Activated CD4-positive, CD25-positive, alpha-beta regulatory T cell treated with anti-CD3 and anti-CD28 coated beads, Interleukin-2, amount 50 U/mL, for 24 hours (primary cell): ENCODE measurements around the gene PALM3.
A peak's percentile ranks its signal among the peaks of the same experiment; 100 is the strongest.
"Not testable (repeated sequence)": the region's sequence is repeated elsewhere in the genome, so short reads cannot be mapped to it uniquely, and the experiment has no call there.

Experiments used
- ATAC-seq, 2 donors: fragments of 150-1000 bp; cut with Tn5 transposase; one replicate each; pipeline ENCODE4 v1.10.0; 2021; ENCODE audit warnings: mild to moderate bottlenecking in 1 of 2, moderate library complexity in 1 of 2

The PALM3 gene

DNA sequence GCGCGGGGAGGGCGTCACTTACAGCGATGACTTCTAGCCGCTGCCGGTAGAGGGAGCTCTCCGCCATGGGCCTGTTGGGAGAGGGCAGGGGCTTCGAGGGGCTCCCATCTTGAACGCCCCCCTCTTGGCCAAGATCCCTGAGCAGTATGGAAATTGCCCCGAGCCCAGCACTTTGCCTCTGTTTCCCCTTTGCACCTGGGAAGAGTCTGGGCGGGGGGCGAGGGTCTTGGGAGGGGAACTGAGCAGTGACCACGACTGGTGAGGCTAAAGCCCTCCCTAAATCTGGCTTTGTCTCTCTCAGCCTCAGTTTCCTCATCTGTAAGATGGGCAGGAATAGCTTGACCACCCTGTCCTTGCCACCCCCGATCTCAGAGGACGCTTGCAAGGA lies 2.8 kb downstream of the PALM3 start:
- no peak for ATAC-seq

DNA sequence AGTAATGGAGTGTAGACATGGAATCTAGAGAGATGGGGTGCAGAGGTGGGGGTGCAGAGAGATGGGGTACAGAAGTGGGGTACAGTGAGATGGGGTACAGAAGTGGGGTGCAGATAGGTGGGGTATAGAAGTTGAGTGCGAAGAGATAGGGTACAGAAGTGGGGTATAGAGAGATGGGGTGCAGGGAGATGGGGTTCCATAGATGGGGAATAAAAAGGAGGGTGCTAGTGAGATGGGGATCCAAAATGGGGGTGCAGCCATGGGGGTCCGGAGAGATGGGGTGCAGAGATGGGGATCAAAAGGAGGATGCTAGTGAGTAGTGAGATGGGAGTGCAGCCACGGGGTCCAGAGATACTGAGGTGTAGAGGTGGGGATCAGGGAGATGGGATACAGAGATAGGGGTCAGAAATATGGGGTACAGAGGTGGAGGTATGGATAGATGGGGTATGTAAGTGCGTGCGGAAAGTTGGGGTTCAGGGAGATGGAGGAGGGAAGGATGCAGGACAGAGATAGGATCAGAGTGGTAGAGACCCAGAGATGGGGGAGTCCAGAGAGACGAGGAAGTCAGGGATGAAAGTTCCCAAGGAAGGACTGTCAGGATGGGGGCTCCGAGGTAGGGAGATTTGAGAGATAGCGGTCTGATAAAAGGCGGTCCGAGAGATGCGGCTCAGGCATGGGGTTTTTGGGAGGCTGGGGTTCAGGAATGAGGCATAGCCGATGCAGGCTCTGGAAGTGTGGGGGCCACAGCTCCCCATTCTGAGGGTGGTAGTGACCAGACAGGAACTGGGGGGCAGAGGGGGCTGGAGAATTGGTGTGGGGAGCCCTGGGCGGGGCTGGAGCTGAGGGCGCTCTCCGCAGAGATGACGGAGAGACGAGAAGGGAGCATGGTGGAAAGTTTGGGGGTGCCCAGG lies 3.4 kb downstream of the PALM3 start:
- peak in 1 of 2 donors; percentile 52 for ATAC-seq

DNA sequence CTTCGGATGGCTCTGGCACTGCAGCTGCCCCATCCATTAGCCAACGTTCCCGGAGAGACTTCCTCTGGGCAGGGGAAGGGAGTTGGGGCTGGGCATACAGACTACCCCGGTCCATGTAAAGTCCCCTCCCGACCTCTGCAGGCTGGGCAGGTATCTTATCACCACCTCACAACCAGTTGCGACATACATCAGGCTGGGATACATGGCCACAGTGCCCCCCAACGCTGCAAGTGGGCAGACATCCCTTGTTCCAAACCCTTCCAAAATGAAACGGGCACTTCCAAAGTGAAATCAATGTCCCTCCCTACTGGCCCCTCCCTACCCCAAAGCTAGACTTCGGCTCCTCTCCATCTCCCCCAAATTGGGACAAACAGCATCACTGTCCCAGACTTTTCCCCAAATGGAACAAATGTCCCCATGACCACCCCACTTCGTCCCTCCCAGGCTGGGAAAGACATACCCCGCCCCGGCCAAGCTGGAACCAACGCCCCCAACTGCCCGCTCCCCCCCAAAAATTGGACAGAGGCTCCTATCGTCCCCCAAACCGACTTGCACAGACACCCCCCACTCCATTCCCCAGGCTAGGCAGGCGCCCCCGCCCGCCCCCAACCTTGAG lies 5.0 kb downstream of the PALM3 start:
- ATAC-seq = no peak

DNA sequence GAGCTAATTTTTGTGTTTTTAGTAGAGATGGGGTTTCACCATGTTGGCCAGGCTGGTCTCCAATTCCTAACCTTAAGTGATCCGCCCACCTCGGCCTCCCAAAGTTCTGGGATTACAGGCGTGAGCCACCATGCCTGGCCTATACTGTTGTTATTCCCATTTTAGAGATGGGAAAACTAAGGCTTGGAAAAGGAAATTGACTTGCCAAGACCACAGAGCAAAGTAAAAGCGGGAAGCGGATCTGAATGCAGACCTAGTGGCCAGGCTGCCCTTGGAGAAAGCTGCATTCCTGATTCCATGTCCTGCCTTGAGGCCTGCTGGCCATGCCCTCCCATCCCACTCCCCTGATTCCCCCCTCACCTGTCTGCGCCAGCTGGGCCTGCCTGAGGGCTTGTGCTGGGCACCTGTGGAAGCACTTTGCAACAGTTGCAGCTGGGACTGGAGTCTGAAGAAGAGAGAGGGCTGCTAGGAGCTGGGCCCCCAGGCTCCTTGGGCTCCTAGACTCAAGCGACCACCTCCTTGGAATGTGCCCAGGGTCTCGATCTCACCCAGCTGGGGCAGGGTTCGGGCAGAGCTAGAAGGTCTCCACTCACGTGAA lies 5.7 kb downstream of the PALM3 start:
- no peak for ATAC-seq

DNA sequence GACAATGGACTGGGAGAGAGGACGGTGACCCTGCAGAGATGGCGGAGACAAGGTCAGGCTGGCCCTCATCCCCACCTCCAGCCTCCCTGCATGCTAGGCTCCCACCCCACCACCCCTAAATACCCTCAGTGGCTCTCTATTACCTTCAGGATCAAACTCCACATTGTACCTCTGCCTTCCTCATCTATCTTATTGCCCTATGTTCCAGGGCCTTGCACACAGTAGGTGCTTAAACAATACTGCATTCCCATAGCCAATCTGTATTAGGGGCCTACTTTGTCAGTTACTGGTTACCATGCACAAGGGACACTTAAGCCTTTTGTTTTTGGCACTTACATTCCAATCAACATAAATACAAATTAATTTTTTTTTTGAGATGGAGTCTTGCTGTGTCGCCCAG lies 6.5 kb downstream of the PALM3 start:
- no peak for ATAC-seq

DNA sequence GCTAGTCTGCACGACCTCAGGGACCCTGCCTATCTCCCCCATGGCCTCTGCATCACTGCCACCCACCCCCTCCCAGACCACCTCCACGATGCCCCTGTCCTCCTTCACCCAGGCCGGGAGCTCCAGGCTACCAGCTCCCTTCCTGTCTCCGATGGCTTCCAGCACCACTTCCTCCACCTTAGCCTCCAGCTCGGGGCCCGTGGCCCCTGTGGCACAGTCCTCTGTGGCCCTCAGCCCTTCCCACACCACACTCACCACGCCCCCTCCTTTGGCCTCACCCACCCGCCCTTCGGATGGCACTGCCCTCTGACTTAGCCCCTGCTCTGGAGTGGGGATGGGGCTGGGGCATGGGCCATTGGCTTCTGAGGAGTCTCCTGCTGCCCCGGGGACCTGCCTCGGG lies 7.2 kb downstream of the PALM3 start:
- ATAC-seq = peak in 1 of 2 donors; percentile 19

DNA sequence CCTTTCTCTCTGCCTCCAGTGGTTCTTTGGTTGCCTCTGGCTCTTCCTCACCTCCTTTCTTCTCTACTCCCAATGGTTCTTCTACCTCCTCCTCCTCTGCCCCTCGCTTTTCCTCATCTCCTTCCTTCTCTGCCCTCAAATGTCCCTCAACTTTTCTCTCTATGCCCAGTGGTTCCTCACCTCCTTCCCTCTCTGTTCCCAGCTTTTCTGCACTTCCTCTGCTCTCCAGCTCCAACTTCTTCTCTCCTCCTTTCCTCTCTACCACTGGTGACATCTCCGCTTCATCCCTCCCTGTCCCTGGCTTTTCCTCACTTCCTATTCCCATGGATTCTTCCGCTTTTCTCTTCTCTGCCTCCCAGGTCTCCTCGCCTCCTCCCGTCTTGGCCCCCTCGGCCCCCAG lies 7.8 kb downstream of the PALM3 start:
- ATAC-seq = no peak

DNA sequence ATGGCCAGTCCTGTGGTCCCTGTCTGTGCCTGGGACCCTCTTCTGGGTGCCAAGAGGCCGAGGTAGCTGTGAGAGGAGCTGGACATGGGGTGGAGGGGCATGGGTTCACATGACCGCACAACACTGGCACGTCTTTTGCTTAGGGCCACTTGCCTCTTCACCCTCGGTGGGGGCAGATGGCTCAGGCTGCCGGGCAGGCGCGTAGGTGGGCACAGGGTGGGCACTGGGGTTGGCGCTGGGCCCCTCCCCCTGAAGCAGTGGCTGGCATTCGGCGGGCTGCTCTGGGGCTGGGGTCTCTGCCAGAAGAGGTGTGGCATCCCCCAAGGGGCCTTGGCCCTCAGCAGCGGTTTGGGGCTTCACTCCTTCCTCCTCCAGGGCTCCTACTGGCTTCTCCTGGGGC lies 8.4 kb downstream of the PALM3 start:
- no peak for ATAC-seq

DNA sequence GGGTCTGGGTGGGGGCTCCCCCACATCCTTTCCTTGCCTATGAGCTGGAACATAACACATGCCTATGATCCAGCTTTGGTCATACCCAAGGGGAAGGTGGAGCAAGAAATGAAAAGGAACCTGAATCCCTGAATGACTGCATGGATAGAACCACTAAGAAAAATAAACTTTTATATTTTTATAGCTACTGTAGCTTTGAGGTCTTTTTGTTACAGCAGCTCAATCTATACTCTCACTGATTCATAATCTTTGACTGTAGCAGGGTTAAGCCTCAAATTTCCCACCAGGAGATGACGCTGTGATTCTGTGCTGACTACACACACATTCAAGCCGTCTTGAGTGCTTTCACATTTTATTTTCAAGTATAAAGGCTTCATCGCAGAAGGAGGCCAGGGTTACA lies 8.8 kb downstream of the PALM3 start:
- ATAC-seq = no peak

DNA sequence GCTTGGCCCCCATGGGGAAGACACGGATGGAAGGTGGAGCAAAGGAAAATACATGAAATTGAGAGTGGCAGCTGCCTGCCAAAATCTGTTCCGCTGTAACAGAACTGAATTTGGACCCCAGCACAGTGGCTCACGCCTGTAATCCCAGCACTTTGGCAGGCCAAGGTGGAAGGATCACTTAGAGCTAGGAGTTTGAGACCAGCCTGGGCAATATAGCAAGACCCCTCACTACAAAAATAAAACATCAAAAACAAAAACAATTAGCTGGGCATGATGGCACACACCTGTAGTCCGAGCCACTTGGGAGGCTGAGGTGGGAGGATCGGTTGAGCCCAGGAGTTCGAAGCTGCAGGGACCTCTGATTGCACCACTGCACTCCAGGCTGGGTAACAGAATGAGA lies 9.4 kb downstream of the PALM3 start:
- no peak for ATAC-seq

DNA sequence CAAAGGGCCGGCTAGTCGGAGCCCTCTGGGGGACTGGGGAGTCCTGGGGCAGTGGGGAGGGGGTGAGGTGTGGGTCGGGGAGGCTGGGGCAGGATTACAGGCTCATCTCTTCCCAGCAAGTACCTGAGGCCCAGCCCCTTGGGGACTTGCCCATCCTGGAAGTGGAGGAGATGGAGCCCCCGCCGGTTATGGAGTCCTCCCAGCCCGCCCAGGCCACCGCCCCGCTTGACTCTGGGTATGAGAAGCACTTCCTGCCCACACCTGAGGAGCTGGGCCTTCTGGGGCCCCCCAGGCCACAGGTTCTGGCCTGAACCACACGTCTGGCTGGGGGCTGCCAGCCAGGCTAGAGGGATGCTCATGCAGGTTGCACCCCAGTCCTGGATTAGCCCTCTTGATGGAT lies 9.9 kb downstream of the PALM3 start:
- no peak for ATAC-seq

DNA sequence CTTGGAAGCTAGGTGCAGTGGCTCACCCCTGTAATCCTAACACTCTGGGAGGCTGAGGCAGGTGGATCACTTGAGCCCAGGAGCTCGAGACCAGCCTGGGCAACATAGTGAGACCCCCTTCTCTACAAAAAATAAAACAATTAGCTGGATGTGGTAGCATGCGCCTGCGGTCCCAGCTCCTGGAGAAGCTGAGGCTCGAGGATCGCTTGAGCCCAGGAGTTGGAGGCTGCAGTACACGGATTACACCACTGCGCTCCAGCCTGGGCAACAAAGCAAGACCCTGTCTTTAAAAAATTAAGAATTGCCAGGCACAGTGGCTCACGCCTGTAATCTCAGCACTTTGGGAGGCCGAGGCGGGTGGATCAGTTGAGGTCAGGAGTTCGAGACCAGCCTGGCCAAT lies 10.9 kb downstream of the PALM3 start:
- ATAC-seq = not testable (repeated sequence)

DNA sequence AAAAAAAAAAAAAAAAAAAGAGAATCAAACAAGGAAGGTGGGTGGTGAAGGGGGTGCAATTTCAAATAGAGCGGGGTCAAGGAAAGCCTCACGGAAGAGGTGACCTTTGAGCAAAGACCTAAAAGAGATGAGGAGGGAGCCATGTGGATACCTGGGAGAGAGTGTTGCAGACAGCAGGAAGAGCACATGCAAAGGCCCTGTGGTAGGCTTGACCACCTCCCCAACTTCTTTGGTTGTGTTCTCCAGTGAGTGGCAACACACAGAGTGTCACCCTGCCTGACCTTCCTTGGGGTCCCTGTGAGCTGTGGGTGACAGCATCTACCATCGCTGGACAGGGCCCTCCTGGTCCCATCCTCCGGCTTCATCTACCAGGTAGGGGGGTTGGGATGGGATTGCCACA lies 11.4 kb downstream of the PALM3 start:
- no peak for ATAC-seq

DNA sequence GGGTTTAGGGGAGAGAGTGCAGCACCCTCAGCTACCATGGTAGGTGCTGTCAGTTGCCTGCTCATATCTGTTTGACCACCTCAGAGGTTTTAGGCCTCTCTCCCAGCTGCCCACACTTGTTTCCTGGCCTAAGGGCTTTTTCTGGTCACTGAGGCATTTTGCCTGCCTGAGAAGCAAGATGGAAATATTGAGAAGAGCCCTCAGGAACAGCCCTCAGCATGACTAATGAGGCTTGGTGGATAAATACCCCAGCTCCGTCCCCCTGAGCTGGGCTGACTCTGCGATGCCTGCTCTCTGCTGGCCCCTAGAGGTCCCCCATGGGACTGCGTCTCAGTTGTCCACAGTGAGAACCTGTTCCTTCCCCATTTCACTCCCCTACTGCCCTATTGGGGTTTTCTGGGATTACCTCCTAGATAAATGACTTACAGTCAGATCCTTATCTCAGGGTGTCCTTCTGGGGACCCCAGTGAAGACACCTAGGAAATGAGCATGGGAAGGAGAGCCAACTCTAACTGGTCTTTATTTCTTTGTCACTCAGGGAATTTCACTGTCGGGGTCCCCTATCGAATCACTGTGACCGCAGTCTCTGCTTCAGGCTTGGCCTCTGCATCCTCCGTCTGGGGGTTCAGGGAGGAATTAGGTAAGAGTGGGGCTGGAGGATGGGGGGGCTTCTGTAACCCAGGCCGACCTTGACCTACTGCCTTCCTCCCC lies 13.3 kb downstream of the PALM3 start:
- ATAC-seq = peak; percentile 84 to 89

DNA sequence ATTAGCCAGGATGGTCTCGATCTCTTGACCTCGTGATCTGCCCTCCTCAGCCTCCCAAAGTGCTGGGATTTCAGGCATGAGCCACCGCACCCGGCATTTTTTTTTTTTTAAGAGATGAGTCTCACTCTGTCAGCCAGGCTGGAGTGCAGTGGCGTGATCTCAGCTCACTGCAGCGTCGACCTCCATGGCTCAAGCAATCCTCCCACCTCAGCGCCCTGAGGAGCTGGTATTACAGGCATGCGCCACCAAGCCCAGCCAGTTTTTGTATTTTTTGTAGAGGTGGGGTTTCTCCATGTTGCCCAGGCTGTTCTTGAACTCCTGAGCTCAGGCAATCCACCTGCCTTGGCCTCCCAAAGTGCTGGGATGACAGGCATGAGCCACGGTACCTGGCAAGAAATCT lies 14.0 kb downstream of the PALM3 start:
- ATAC-seq = not testable (repeated sequence)

DNA sequence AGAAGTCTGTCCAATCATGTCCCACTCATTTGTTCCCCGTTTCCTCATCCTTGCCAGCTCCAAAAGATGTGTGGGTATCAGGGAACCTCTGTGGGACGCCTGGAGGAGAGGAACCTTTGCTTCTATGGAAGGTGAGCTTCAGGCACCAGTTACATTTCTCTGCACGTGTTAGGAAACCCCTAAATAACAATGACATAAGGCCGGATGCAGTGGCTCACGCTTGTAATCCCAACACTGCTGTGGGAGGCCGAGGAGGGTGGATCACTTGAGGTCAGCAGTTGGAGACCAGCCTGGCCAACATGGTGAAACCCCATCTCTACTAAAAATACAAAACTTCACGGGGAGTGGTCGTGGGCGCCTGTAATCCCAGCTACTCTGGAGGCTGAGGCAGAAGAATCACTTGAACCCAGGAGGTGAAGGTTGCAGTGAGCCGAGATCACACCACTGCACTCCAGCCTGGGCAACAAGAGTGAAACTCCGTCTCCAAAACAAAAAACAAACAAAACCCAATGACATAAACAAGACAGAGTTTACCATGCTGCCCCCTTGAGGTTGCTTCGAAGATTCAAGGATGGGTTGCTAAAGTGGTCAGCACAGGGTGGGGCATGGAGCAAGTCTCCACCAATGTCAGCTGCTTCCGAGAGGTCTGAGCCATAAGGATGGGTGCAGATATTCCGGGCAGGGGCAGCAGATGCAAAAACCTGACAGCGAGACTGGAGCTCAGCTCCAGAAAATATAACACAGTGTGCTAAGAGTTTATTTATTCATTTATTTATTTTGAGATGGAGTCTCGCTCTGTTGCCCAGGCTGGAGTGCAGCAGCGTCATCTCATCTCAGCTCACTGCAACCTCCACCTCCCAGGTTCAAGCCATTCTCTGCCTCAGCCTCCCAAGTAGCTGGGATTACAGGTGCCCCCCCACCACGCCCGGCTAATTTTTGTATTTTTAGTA lies 18.9 kb downstream of the PALM3 start:
- peak in 1 of 2 donors; percentile 45 for ATAC-seq

DNA sequence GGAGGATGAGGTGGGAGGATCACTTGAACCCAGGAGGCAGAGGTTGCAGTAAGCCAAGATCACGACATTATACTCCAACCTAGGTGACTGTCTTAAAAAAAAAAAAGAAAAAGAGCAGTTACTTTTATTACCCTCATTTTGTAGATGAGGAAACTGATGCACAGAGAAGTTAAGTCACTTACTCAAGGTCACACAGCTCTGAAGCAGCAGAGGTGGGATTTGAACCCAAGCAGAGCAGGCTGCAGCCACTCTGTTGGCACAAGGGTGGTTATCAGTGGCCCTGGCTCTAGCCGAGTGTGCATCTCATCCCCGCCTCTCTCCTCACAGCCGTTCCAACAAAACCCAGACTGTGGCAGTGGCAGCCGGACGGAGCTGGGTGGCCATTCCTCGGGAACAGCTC lies 22.7 kb downstream of the PALM3 start:
- no peak for ATAC-seq

DNA sequence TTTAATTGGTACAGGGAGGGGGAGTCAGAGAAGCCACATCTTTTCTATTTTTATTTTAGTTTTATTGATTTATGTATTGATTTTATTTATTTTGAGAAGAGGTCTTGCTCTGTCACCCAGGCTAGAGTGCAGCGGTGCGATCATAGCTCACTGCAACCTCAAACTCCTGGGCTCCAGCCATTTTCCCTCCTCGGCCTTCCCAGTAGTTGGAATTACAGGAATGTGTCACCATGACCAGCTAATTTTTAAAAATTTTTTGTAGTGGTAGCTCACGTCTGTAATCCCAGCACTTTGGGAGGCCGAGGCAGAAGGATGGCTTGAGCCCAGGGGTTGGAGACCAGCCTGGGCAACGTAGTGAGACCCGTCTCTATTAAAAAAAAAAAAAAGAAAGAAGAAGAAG lies 26.2 kb downstream of the PALM3 start:
- no peak for ATAC-seq

DNA sequence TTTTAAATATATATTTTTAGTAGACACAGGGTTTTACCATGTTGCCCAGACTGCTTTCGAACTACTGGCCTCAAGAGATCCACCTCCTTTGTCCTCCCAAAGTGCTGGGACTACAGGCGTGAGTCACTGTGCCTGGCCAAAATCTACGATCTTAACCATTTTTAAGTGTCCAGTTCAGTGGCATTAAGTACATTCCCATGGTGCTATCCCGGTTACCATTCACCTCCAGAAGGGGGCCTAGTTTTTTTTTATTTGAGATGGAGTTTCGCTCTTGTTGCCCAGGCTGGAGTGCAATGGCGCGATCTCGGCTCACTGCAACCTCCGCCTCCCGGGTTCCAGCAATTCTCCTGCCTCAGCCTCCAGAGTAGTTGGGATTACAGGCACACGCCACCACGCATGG lies 26.7 kb downstream of the PALM3 start:
- not testable (repeated sequence) for ATAC-seq

DNA sequence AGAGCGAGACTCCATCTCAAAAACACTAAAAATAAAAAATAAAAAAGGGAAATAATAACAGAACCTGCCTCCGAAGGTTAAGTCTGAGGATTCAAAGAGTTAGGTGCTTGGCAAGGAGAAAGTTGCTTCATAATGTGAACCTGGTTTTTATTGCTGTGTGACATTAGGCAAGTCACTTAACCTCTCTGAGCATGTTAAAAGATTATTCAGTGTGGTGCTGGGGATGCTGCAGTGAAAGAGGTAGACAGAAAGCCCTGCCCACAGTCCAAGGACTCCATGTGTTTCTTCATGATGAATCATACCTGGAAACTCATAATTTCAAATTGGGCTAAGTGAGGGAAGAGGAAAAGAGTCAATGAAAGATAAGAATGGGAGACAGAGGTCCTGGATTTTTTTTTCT lies 27.9 kb downstream of the PALM3 start:
- no peak for ATAC-seq

DNA sequence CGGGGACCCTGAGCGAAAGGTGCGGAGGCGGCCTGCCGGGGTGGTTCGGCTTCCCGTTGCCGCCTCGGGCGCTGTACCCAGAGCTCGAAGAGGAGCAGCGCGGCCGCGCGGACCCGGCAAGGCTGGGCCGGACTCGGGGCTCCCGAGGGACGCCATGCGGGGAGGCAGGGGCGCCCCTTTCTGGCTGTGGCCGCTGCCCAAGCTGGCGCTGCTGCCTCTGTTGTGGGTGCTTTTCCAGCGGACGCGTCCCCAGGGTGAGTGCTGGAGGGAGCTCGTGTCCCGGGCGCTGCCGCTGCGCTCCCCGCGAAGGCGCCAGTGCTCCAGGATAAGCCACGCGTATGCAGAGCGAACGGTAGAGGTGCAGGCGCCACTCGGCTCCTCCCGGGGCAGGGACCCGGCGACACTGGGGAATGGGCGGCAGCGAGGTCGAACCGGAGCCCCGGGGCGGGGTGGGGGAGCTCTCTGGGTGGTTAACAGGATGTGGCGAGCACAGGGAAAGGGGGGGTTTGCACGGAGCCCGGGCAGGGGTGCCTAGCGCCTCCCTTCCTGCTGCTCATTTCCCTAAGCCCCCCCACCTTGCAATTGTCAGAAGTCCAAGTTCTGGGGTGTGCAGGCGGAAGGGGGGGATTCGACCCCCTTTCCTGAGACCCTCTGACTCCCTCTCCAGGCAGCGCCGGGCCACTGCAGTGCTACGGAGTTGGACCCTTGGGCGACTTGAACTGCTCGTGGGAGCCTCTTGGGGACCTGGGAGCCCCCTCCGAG lies 30.0 kb downstream of the PALM3 start, which contains the start of gene IL27RA:
IL27RA (plus strand) TSS at position 44 of the 762 bp plus-strand sequence; CDS start at position 155, 111 bp downstream.
- ATAC-seq = peak; percentile 82
